ENCODE results near the gene IQCF6. TPM values are rescaled to one million over a fixed set of nuclear protein-coding genes. Genes with fewer than 3 reads are reported as not detected.
"Not testable (repeated sequence)": the region's sequence is repeated elsewhere in the genome, so short reads cannot be mapped to it uniquely, and the experiment has no call there.

Gene IQCF6
- total RNA-seq, 3 donors from 2014 or later: not detected

DNA sequence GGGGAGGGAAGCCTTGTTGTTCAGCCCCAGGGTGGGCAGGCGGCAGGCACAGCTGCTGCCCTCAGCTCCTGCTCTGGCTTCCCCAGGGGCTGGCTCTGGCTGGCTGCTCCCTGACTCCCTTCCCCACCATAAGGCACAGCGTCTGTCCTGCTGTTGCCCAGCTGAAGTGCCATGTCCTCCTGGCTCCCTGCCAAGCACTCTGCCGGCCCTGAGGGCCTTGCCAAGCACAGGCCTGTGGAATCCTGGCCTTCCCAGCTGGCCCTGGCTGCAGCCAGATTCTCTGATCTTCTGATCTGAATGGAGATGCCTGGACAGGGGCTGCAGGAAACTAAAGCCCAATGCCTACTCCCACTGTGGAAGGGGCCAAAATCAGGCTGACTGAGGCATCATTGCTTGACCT is 1.1 kb downstream of the IQCF6 start:
- no peak for TF ChIP-seq POLR2AphosphoS5 (IDR thresholded peaks at IDR 0.05)
- TF ChIP-seq, protein P1, sequence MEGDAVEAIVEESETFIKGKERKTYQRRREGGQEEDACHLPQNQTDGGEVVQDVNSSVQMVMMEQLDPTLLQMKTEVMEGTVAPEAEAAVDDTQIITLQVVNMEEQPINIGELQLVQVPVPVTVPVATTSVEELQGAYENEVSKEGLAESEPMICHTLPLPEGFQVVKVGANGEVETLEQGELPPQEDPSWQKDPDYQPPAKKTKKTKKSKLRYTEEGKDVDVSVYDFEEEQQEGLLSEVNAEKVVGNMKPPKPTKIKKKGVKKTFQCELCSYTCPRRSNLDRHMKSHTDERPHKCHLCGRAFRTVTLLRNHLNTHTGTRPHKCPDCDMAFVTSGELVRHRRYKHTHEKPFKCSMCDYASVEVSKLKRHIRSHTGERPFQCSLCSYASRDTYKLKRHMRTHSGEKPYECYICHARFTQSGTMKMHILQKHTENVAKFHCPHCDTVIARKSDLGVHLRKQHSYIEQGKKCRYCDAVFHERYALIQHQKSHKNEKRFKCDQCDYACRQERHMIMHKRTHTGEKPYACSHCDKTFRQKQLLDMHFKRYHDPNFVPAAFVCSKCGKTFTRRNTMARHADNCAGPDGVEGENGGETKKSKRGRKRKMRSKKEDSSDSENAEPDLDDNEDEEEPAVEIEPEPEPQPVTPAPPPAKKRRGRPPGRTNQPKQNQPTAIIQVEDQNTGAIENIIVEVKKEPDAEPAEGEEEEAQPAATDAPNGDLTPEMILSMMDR (IDR thresholded peaks at IDR 0.05): no peak
- no peak for TF ChIP-seq POLR2A (IDR thresholded peaks at IDR 0.05)
- no peaks in the 10 kb centered on the region for H3K27me3 ChIP-seq
- H3K36me3 ChIP-seq: no peaks in the 10 kb centered on the region
- intact Hi-C loops (cut with DNase I; ENCODE audit: low total_unique reads): no loop called here
- no peaks in the 10 kb centered on the region for H3K9me3 ChIP-seq
- DNase-seq (ENCODE audit: low spot score in 2 of 2): no peak
- H3K27ac ChIP-seq: no peak overlapping the region
- H3K4me1 ChIP-seq: no peaks in the 10 kb centered on the region
- H3K4me3 ChIP-seq: no peak overlapping the region

DNA sequence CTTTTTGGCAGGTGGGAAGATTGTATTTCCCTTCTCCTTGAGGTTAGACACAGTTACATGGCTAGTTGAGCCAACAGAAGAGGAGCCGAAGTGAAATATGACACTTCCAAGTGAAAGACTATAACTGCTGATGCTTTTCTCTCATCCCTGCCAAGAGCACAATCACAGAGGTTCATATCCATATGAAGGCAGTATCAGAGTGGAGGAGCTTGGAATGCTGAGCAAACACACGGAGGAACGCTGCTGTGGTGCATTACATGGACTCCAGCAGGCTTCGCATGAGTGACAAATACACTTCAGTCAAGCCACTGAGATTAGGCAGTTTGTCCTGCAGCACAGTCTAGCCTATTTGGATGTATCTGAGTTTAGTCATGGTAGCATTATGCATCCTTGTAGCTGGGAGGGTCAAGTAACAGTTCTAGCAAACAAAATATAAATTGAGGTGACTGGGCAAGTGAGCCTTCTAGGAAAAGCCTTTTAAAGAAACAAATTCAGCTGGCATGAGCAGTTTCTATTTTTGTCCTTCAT is 5.4 kb downstream of the IQCF6 start:
- Histone ChIP-seq H3K4me1 (no peaks in the 10 kb centered on the region), H3K9me3 (no peaks in the 10 kb centered on the region), H3K36me3 (no peaks in the 10 kb centered on the region), H3K27me3 (no peaks in the 10 kb centered on the region), H3K4me3 (no peak overlapping the region), H3K27ac (no peak overlapping the region)
- DNase-seq (ENCODE audit: low spot score in 2 of 2): no peak
- intact Hi-C loops (cut with DNase I; ENCODE audit: low total_unique reads): no loop called here
- TF ChIP-seq POLR2AphosphoS5 (IDR thresholded peaks at IDR 0.05): no peak
- TF ChIP-seq, protein P1 (IDR thresholded peaks at IDR 0.05): no peak
- TF ChIP-seq POLR2A (IDR thresholded peaks at IDR 0.05): no peak

DNA sequence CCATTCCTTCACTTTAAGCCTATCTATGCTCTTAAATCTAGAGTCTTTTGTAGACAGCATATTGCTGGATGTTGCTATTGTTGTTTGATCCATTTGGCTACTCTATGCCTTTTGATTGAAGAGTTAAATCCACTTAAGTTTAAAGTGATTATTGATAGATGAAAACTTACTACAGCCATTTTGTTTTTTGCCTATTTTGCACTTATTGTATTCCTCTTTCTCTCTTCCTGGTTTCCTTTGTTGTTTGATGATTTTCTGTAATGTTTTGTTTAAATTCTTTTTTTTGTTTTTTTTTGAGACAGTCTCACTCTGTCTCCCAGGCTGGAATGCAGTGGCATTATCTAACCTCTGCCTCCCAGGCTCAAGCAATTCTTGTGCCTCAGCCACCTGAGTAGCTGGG is 19.8 kb downstream of the IQCF6 start:
- no peak for DNase-seq (ENCODE audit: low spot score in 2 of 2)
- intact Hi-C loops (cut with DNase I; ENCODE audit: low total_unique reads): loop anchor here (10.0 kb wide), 1 partner anchor 346 kb away; no protein-coding TSS in a partner anchor
- no peaks in the 10 kb centered on the region for H3K36me3 ChIP-seq
- H3K4me1 ChIP-seq: no peaks in the 10 kb centered on the region
- TF ChIP-seq, protein P1 (IDR thresholded peaks at IDR 0.05): no peak
- TF ChIP-seq POLR2A (IDR thresholded peaks at IDR 0.05) (no peak), POLR2AphosphoS5 (IDR thresholded peaks at IDR 0.05) (no peak)
- H3K9me3 ChIP-seq: peaks cover 20 to 35% of the 10 kb centered on the region in 2 donors
- H3K4me3 ChIP-seq: no peak overlapping the region
- H3K27me3 ChIP-seq: no peaks in the 10 kb centered on the region
- no peak overlapping the region for H3K27ac ChIP-seq

GRCh38 chr3:51753763-51754750 is 25.0 kb downstream of the IQCF6 start:
- intact Hi-C loops (cut with DNase I; ENCODE audit: low total_unique reads): loop anchor here (10.0 kb wide), 1 partner anchor 351 kb away; no protein-coding TSS in a partner anchor

DNA sequence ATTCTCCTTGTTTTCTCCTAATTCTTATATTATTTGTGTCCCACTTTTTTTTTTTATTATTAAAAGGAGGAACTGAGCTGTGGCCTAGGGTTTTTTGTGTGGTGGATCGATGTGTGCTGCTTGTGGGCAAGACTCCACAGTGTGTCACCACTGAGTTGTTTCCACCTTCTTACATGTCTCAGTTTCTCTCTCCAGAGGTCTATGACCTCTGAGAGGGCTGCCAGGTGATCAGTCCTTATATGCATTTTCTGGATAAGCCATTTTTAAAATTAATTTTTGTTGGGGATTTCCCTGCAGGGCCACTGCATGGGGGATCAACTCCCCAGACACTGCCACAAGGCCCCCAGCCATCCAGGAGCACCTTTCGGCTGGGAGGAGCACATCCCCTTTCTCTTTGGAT is 27.8 kb downstream of the IQCF6 start:
- Histone ChIP-seq H3K9me3 (no peaks in the 10 kb centered on the region), H3K27me3 (no peaks in the 10 kb centered on the region), H3K4me1 (no peaks in the 10 kb centered on the region), H3K4me3 (no peak overlapping the region), H3K27ac (no peak overlapping the region), H3K36me3 (no peaks in the 10 kb centered on the region)
- no peak for DNase-seq (ENCODE audit: low spot score in 2 of 2)
- TF ChIP-seq POLR2A (IDR thresholded peaks at IDR 0.05) (no peak), POLR2AphosphoS5 (IDR thresholded peaks at IDR 0.05) (no peak)
- TF ChIP-seq, protein P1 (IDR thresholded peaks at IDR 0.05): no peak
- intact Hi-C loops (cut with DNase I; ENCODE audit: low total_unique reads): loop anchor here (10.0 kb wide), 1 partner anchor 354 kb away; no protein-coding TSS in a partner anchor

More at GRCh38 chr3:51753763-51754750, 25.0 kb downstream of the IQCF6 start:
- DNase-seq (ENCODE audit: low spot score in 2 of 2); H3K9me3 ChIP-seq; H3K27ac ChIP-seq; H3K27me3 ChIP-seq; H3K36me3 ChIP-seq; H3K4me1 ChIP-seq: not testable (repeated sequence)
- peak overlapping the region in 1 of 3 donors; percentile 1 for H3K4me3 ChIP-seq
